Neural crest cell (in vitro differentiated cells): ENCODE results near the gene UBXN4. TPM values are rescaled to one million over a fixed set of nuclear protein-coding genes. Genes with fewer than 3 reads are reported as not detected.

Source experiments
- DNase-seq: peaks from one replicate; pipeline ENCODE4 v3.0.0; 2021; ENCODE audit warnings: low read depth, mixed read lengths, low spot score
- H3K27ac Mint-ChIP-seq: one replicate; pipeline ENCODE4 v1.8.0; 2021; ENCODE audit warnings: mild to moderate bottlenecking, mixed read lengths; ENCODE audit not compliant: unreplicated experiment
- H3K27me3 Mint-ChIP-seq: 2 replicates; pipeline ENCODE4 v1.8.0; 2021; ENCODE audit warnings: low read depth, mild to moderate bottlenecking, mixed read lengths
- H3K36me3 Mint-ChIP-seq: 2 replicates; pipeline ENCODE4 v1.8.0; 2021; ENCODE audit warnings: low read depth, mild to moderate bottlenecking, mixed read lengths
- H3K4me1 Mint-ChIP-seq: 2 replicates; pipeline ENCODE4 v1.8.0; 2021; ENCODE audit warnings: mixed read lengths
- H3K4me3 Mint-ChIP-seq: one replicate; pipeline ENCODE4 v1.8.0; 2021; ENCODE audit warnings: mild to moderate bottlenecking, mixed read lengths
- H3K9me3 Mint-ChIP-seq: 2 replicates; pipeline ENCODE4 v1.8.0; 2021; ENCODE audit warnings: mixed read lengths
- total RNA-seq: library from RNA; stranded (reverse); gene quantifications from 2 replicates; pipeline ENCODE4 v1.2.1, GENCODE V29; 2021
- TF ChIP-seq, protein P1 (sequence below): fragments of 200-600 bp; sonication (generic); conservative IDR thresholded peaks from 2 replicates; pipeline ENCODE4 v1.5.0; 2021; ENCODE audit warnings: antibody characterized with exemption, mild to moderate bottlenecking

The UBXN4 gene
- total RNA-seq, 1 donor from 2014 or later = 79.0 TPM

- Mint-ChIP-seq H3K9me3 (peaks cover 8% of the 10 kb centered on the region), H3K4me1 (peaks cover 3% of the 10 kb centered on the region), H3K4me3 (no peak overlapping the region), H3K27me3 (no peaks in the 10 kb centered on the region), H3K36me3 (peaks cover 2% of the 10 kb centered on the region), H3K27ac (no peak overlapping the region)
- no peak for DNase-seq
- TF ChIP-seq, protein P1, sequence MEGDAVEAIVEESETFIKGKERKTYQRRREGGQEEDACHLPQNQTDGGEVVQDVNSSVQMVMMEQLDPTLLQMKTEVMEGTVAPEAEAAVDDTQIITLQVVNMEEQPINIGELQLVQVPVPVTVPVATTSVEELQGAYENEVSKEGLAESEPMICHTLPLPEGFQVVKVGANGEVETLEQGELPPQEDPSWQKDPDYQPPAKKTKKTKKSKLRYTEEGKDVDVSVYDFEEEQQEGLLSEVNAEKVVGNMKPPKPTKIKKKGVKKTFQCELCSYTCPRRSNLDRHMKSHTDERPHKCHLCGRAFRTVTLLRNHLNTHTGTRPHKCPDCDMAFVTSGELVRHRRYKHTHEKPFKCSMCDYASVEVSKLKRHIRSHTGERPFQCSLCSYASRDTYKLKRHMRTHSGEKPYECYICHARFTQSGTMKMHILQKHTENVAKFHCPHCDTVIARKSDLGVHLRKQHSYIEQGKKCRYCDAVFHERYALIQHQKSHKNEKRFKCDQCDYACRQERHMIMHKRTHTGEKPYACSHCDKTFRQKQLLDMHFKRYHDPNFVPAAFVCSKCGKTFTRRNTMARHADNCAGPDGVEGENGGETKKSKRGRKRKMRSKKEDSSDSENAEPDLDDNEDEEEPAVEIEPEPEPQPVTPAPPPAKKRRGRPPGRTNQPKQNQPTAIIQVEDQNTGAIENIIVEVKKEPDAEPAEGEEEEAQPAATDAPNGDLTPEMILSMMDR = no peak
Observed at GRCh38 chr2:135798275-135798705, 56.6 kb downstream of the UBXN4 start.

DNA sequence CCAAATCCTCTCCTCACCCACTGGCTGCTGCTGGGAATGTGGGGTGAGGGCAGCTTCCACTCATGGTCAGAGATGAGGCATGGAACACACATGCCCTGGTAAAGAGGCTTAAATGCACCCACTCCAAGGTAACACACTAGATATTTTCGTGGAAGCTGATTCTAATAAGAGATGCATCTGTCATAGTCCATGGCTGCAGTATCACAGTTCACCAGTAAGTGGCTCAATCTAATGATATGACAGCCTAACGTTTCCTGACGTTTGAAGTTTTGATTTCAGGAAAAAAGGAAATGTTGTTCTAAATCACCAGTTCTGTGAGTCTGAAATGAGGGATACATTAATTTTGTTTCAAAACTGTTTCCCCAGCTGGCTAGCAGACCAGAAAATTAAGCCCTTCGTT is 57.1 kb downstream of the UBXN4 start:
- TF ChIP-seq, protein P1 = peak; percentile 30
- DNase-seq = no peak
- Mint-ChIP-seq H3K9me3 (peaks cover 8% of the 10 kb centered on the region), H3K27ac (no peak overlapping the region), H3K36me3 (peaks cover 2% of the 10 kb centered on the region), H3K4me3 (no peak overlapping the region), H3K4me1 (peaks cover 3% of the 10 kb centered on the region), H3K27me3 (no peaks in the 10 kb centered on the region)

DNA sequence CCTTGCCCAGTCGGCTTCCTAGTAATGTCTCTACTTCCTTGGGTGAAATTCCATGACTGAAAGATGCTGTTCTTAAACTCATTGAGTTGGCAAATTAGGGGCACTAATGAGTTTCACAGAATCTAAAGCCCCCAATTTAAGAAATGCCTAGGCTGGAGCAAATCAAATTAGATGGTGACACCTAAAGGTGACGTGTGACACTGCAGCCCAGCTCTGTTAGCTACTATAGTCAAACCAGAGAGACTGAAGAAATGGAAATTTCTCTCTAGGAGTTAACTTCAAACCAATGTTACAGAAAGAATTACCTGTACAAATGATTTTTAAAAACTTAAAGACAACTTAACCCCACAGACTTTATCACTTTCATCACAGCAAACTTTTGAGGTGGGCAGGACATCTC is 58.1 kb downstream of the UBXN4 start:
- no peak overlapping the region for H3K4me3 Mint-ChIP-seq
- peaks cover 8% of the 10 kb centered on the region for H3K9me3 Mint-ChIP-seq
- H3K27me3 Mint-ChIP-seq = no peaks in the 10 kb centered on the region
- no peak for DNase-seq
- H3K27ac Mint-ChIP-seq = no peak overlapping the region
- TF ChIP-seq, protein P1 = peak; percentile 23
- H3K36me3 Mint-ChIP-seq = peaks cover 2% of the 10 kb centered on the region
- H3K4me1 Mint-ChIP-seq = peaks cover 3% of the 10 kb centered on the region

GRCh38 chr2:135800513-135801460 is 59.1 kb downstream of the UBXN4 start:
- TF ChIP-seq, protein P1 = no peak
- peaks cover 8% of the 10 kb centered on the region for H3K9me3 Mint-ChIP-seq
- H3K27me3 Mint-ChIP-seq = no peaks in the 10 kb centered on the region
- no peak overlapping the region for H3K4me3 Mint-ChIP-seq
- peaks cover 3% of the 10 kb centered on the region for H3K4me1 Mint-ChIP-seq
- no peak for DNase-seq
- H3K36me3 Mint-ChIP-seq = peaks cover 2% of the 10 kb centered on the region
- H3K27ac Mint-ChIP-seq = no peak overlapping the region

GRCh38 chr2:135802350-135802749 is 60.7 kb downstream of the UBXN4 start:
- H3K9me3 Mint-ChIP-seq = peaks cover 8% of the 10 kb centered on the region
- no peak overlapping the region for H3K4me3 Mint-ChIP-seq
- H3K4me1 Mint-ChIP-seq = peaks cover 2% of the 10 kb centered on the region
- H3K36me3 Mint-ChIP-seq = peaks cover 2% of the 10 kb centered on the region
- no peaks in the 10 kb centered on the region for H3K27me3 Mint-ChIP-seq
- DNase-seq = no peak
- no peak overlapping the region for H3K27ac Mint-ChIP-seq
- TF ChIP-seq, protein P1 = no peak
